Measurements from ENCODE around the gene CACTIN. TPM values are rescaled to one million over a fixed set of nuclear protein-coding genes. Genes with fewer than 3 reads are reported as not detected.

The CACTIN gene
- total RNA-seq: 33.4 and 43.9 TPM in 2 replicates
- long read RNA-seq, partial matches to known transcripts: 0 of 1 reads
- long read RNA-seq, other reads (novel, unspliced or antisense): 1 of 1 reads

DNA sequence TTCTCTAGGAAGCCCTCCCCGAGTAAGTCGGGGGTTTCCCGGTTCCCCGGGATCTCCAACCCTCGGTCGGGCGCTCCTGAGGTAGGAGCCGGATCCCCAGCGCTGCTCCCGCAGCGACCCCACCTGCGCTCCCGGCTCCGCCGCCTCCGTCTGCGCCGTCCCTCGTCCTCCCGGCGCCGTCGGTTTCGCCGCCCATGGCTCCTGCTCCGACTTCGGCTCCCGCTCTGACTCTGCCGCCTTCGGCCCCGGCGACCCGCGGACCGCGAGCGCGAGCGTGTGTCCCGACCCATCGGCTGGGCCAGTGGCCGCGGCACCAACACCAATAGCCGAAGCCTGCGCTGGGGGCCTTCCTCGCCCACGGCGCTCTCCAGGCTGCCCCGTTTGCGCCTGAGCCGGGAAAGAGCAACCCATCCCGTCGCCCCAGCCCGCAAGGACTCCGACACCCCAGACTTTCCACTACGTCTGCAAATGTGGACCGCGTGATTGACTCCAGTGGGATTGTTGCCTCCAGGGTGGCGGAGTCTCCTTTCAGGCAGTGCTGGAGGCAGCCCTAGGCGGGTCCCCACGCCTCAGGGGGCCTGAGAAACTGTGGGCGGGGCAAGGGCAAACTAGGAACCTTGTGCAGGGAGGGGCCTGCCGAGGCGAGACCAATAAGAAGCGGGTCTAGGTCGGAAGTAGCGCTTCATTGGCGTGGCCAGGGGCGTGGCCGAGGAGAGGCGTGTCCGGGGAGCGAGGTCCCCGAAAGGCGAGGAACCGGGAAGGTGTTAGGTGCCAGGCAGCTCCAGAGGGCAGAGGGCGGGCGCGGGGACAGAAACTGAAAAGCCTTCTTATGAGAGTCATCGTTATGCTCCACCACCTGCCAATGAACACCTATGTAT, at the start of gene CACTIN:
Gene CACTIN (minus strand): TSS at position 318 of the 878 bp plus-strand sequence. CDS start 28 bp downstream, at position 290.
- peaks cover 13% of the 10 kb centered on the region for H3K4me1 Mint-ChIP-seq (ENCODE audit: low read depth)
- DNase-seq (ENCODE audit: low spot score, unreplicated experiment): peak; percentile 95
- H3K27me3 Mint-ChIP-seq: no peaks in the 10 kb centered on the region
- H3K9me3 Mint-ChIP-seq (ENCODE audit: low read depth): no peaks in the 10 kb centered on the region
- TF ChIP-seq, protein P1, sequence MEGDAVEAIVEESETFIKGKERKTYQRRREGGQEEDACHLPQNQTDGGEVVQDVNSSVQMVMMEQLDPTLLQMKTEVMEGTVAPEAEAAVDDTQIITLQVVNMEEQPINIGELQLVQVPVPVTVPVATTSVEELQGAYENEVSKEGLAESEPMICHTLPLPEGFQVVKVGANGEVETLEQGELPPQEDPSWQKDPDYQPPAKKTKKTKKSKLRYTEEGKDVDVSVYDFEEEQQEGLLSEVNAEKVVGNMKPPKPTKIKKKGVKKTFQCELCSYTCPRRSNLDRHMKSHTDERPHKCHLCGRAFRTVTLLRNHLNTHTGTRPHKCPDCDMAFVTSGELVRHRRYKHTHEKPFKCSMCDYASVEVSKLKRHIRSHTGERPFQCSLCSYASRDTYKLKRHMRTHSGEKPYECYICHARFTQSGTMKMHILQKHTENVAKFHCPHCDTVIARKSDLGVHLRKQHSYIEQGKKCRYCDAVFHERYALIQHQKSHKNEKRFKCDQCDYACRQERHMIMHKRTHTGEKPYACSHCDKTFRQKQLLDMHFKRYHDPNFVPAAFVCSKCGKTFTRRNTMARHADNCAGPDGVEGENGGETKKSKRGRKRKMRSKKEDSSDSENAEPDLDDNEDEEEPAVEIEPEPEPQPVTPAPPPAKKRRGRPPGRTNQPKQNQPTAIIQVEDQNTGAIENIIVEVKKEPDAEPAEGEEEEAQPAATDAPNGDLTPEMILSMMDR (IDR thresholded peaks at IDR 0.05; ENCODE audit: unreplicated experiment): no peak
- H3K4me3 Mint-ChIP-seq (ENCODE audit: low read depth): peak within 1 kb of the TSS; percentile 88
- peak within 1 kb of the TSS; percentile 100 for H3K27ac Mint-ChIP-seq
- peaks cover 1% of the 10 kb centered on the region for H3K36me3 Mint-ChIP-seq (ENCODE audit: insufficient read depth)

DNA sequence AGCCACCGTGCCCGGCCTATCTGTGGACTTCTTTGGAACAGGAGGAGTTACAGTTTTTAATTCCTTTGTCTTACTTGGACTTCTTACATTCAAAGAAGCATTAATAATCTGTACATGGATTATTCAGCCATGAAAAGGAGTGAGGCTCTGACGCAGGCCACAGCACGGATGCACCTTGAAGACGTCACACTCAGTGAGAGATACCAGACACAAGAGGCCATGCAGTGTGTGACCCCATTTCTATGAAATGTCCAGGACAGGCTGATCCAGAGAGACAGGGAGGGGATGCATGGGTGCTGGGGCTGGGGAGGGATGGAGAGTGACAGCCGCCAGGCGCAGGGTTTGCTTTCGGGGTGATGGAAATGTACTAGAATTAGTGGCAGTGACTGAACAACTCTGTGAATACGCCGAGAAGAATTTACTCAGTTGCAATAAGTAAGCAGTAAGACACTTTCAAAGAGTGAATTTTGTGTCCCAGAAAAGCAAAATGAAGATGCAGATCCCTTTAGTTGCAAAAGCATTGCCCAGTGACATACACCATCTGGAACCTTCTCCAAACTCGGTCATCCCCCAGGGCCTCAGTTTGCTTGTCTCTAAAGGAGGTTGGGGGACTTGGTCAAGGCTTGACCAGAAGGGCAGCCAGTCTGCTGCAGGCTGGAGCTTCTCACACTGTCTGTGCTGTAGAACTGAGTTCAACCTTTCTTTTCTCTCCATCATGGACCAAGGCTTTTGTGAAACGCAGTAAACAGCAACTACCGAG, 48.4 kb upstream of the CACTIN start:
- TF ChIP-seq, protein P1 (IDR thresholded peaks at IDR 0.05; ENCODE audit: unreplicated experiment): no peak
- no peak overlapping the region for H3K4me3 Mint-ChIP-seq (ENCODE audit: low read depth)
- H3K36me3 Mint-ChIP-seq (ENCODE audit: insufficient read depth): peaks cover 3% of the 10 kb centered on the region
- no peak for DNase-seq (ENCODE audit: low spot score, unreplicated experiment)
- no peaks in the 10 kb centered on the region for H3K27me3 Mint-ChIP-seq
- peaks cover 2% of the 10 kb centered on the region for H3K4me1 Mint-ChIP-seq (ENCODE audit: low read depth)
- no peaks in the 10 kb centered on the region for H3K9me3 Mint-ChIP-seq (ENCODE audit: low read depth)
- H3K27ac Mint-ChIP-seq: peak overlapping the region; percentile 52

DNA sequence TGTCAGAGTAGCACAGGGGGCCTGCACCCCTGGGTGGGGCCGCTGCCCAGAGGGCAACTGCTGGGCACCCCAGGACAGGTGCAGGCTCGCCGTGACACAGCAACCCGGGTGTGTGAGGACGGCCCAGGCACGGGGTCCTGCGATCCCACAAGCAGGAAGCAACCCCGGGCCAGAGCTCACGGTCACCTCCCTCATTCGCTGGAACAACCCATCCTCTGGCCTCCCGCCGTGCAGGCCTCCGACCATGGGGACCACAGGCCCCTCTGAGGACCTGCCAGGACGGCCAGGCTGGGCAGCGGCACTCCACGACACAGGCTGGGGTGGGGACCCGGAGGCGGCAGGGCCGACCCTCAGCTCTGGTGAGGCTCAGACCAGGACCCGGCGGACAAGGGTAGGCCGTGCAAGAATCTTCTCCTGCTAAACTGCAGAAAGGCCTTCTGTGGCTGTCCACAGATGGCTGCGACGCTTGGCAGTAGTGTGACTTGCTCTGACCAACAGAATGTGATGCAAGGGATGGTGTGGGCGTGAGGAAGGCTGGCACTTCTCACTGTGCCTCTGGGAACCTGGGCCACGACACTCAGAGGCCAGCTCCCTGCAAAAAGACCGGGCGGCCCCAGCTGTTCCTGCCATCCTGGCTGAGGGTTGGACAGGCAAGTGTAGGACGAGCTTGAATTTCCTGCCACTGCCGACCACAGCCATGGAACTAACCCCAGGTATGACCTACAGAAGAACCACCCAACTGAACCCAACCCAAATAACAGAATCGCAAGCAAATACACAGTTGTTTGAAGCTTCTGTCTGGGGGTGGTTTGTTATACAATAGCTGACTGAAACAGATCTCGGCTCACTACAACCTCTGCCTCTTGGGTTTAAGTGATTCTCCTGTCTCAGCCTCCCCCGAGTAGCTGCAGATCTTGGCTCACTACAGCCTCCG, 47.2 kb upstream of the CACTIN start:
- no peak overlapping the region for H3K27ac Mint-ChIP-seq
- peaks cover 2% of the 10 kb centered on the region for H3K4me1 Mint-ChIP-seq (ENCODE audit: low read depth)
- H3K27me3 Mint-ChIP-seq: no peaks in the 10 kb centered on the region
- no peak overlapping the region for H3K4me3 Mint-ChIP-seq (ENCODE audit: low read depth)
- DNase-seq (ENCODE audit: low spot score, unreplicated experiment): no peak
- peaks cover 3% of the 10 kb centered on the region for H3K36me3 Mint-ChIP-seq (ENCODE audit: insufficient read depth)
- no peaks in the 10 kb centered on the region for H3K9me3 Mint-ChIP-seq (ENCODE audit: low read depth)
- TF ChIP-seq, protein P1 (IDR thresholded peaks at IDR 0.05; ENCODE audit: unreplicated experiment): no peak

DNA sequence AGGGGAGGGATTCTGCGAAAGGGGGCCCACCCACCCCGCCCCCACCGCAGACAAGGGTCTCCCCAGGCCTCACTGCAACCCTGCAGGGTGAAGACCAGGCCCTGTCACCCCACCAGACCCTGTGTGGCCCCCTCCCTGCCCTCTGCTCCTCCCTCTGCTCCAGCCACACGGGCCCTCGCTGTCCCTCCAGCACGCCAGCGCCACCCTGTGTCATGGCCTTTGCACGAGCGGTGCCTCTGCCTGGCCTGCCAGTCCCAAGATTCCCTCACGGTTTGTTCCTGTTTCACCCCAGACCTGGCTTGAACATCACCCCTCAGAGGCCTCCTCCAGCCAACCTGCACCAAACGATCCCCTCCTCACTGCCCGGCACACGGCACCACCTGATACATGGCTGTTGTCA, 46.4 kb upstream of the CACTIN start:
- no peaks in the 10 kb centered on the region for H3K9me3 Mint-ChIP-seq (ENCODE audit: low read depth)
- no peak overlapping the region for H3K4me3 Mint-ChIP-seq (ENCODE audit: low read depth)
- DNase-seq (ENCODE audit: low spot score, unreplicated experiment): no peak
- no peak overlapping the region for H3K27ac Mint-ChIP-seq
- TF ChIP-seq, protein P1 (IDR thresholded peaks at IDR 0.05; ENCODE audit: unreplicated experiment): no peak
- H3K36me3 Mint-ChIP-seq (ENCODE audit: insufficient read depth): peaks cover 3% of the 10 kb centered on the region
- H3K4me1 Mint-ChIP-seq (ENCODE audit: low read depth): peaks cover 2% of the 10 kb centered on the region
- no peaks in the 10 kb centered on the region for H3K27me3 Mint-ChIP-seq

Measured in progenitor cell of endocrine pancreas (in vitro differentiated cells).